ENCODE results near the gene AKAP13. TPM values are rescaled to one million over a fixed set of nuclear protein-coding genes. Genes with fewer than 3 reads are reported as not detected.

Gene AKAP13
- total and polyA plus RNA-seq, 2 of the 8 experiments (the other 6 are each of a cell fraction or from before 2014, with no cell fraction given), result 14.0 to 46.2 TPM

DNA sequence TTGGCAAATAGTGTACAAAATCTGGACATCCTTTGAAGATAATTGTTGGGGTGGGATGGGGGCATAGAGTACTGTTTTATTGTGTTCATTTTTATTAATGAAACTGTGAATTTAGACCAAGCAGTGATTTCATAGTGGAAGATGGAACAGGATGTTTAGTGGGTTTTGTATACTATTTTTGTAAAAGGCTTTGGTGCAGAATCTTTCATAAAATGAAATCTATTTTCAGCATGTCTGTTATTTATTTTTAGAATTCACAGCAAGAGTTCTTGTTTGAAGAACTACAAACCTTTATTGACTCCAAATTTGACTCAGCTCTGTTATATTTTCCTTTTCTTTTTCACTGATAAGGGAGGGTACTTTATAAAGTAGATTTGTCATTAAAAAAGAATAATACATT, 145.4 kb downstream of the AKAP13 start (continued):
- TF ChIP-seq CHD7 (IDR thresholded peaks at IDR 0.05; ENCODE audit: insufficient replicate concordance, low read length), result no peak
- no peak for TF ChIP-seq POLR2A (IDR thresholded peaks at IDR 0.05; ENCODE audit: control extremely low read depth in 1 of 2, low read depth in 2 of 2, low read length in 2 of 2)

Data from H1 (cell line).